SK-N-MC (cell line): Measurements from ENCODE around the gene PSTPIP2.

Experiments used
- DNase-seq: peaks from one replicate; pipeline ENCODE4 v3.0.0-alpha.2; 2011; ENCODE audit warnings: low read depth, low spot score
- H3K27ac ChIP-seq: fragments of 200-600 bp; sonication (generic); 2 replicates; pipeline ENCODE4 v1.5.1; 2016; ENCODE audit warnings: mixed run types
- H3K36me3 ChIP-seq: fragments of 200-600 bp; sonication (generic); 2 replicates; pipeline ENCODE4 v1.6.1; 2017; ENCODE audit warnings: antibody characterized with exemption, low read length, mixed read lengths; ENCODE audit not compliant: insufficient read depth
- H3K4me3 ChIP-seq: fragments of 200-600 bp; sonication (generic); 2 replicates; pipeline ENCODE4 v1.5.1; 2016
- H3K9ac ChIP-seq: fragments of 200-600 bp; sonication (generic); 2 replicates; pipeline ENCODE4 v1.8.0; 2017; ENCODE audit warnings: mixed run types, mixed read lengths; ENCODE audit not compliant: insufficient read length
- H3K9me3 ChIP-seq: fragments of 200-600 bp; sonication (generic); 2 replicates; pipeline ENCODE4 v1.6.1; 2017; ENCODE audit warnings: low read depth, mild to moderate bottlenecking, antibody characterized with exemption, low read length, moderate library complexity, mixed read lengths
- EZH2 ChIP-seq: fragments of 200-600 bp; sonication (generic); IDR thresholded peaks from one replicate; pipeline ENCODE4 v1.6.1; 2017; ENCODE audit warnings: antibody characterized with exemption
- FOXP2 ChIP-seq: optimal IDR thresholded peaks from 2 replicates; pipeline ENCODE3; 2011; ENCODE audit warnings: mild to moderate bottlenecking, moderate library complexity; ENCODE audit not compliant: insufficient read depth; ENCODE audit errors: extremely low read length, control extremely low read depth
- POLR2AphosphoS5 ChIP-seq: IDR thresholded peaks from 2 replicates; pipeline ENCODE4 v1.6.1; 2012; ENCODE audit warnings: mild to moderate bottlenecking, low read depth, low read length, borderline replicate concordance

The PSTPIP2 gene

GRCh38 chr18:46046688-46047087 lies 25.4 kb downstream of the PSTPIP2 start:
- no peak for DNase-seq
- Histone ChIP-seq H3K4me3 (no peak overlapping the region), H3K27ac (no peak overlapping the region), H3K36me3 (no peaks in the 10 kb centered on the region), H3K9ac (no peak overlapping the region), H3K9me3 (no peaks in the 10 kb centered on the region)
- no peak for TF ChIP-seq FOXP2
- no peak for TF ChIP-seq POLR2AphosphoS5
- TF ChIP-seq EZH2: no peak

GRCh38 chr18:46046126-46046525 lies 25.9 kb downstream of the PSTPIP2 start:
- Histone ChIP-seq H3K36me3 (no peaks in the 10 kb centered on the region), H3K9ac (no peak overlapping the region), H3K9me3 (no peaks in the 10 kb centered on the region), H3K27ac (no peak overlapping the region), H3K4me3 (no peak overlapping the region)
- no peak for DNase-seq
- TF ChIP-seq POLR2AphosphoS5: no peak
- no peak for TF ChIP-seq EZH2
- no peak for TF ChIP-seq FOXP2

GRCh38 chr18:46042571-46043123 lies 29.4 kb downstream of the PSTPIP2 start:
- no peaks in the 10 kb centered on the region for H3K9me3 ChIP-seq
- H3K36me3 ChIP-seq: no peaks in the 10 kb centered on the region
- no peak for DNase-seq
- no peak overlapping the region for H3K4me3 ChIP-seq
- H3K27ac ChIP-seq: no peak overlapping the region
- H3K9ac ChIP-seq: no peak overlapping the region
- no peak for TF ChIP-seq POLR2AphosphoS5

- DNase-seq: no peak
These were observed 31.3 kb downstream of the PSTPIP2 start for GRCh38 chr18:46040747-46041104.

GRCh38 chr18:46040033-46040746 lies 31.9 kb downstream of the PSTPIP2 start:
- no peak for DNase-seq
- no peaks in the 10 kb centered on the region for H3K9me3 ChIP-seq
- H3K9ac ChIP-seq: no peak overlapping the region
- H3K4me3 ChIP-seq: no peak overlapping the region
- H3K36me3 ChIP-seq: no peaks in the 10 kb centered on the region
- no peak overlapping the region for H3K27ac ChIP-seq
- TF ChIP-seq FOXP2 (no peak), EZH2 (no peak), POLR2AphosphoS5 (no peak)

More at GRCh38 chr18:46040747-46041104, 31.3 kb downstream of the PSTPIP2 start:
- no peaks in the 10 kb centered on the region for H3K36me3 ChIP-seq
- TF ChIP-seq FOXP2 (no peak), EZH2 (no peak), POLR2AphosphoS5 (no peak)
- no peaks in the 10 kb centered on the region for H3K9me3 ChIP-seq
- H3K9ac ChIP-seq: no peak overlapping the region
- H3K4me3 ChIP-seq: no peak overlapping the region
- H3K27ac ChIP-seq: no peak overlapping the region

GRCh38 chr18:46037512-46038305 lies 34.4 kb downstream of the PSTPIP2 start:
- H3K9ac ChIP-seq: no peak overlapping the region
- DNase-seq: no peak
- TF ChIP-seq EZH2: no peak
- TF ChIP-seq POLR2AphosphoS5: no peak
- no peak for TF ChIP-seq FOXP2

GRCh38 chr18:46035696-46036680 lies 36.1 kb downstream of the PSTPIP2 start:
- Histone ChIP-seq H3K9ac (no peak overlapping the region), H3K27ac (no peak overlapping the region), H3K36me3 (no peaks in the 10 kb centered on the region), H3K4me3 (no peak overlapping the region), H3K9me3 (no peaks in the 10 kb centered on the region)
- DNase-seq: no peak
- no peak for TF ChIP-seq POLR2AphosphoS5
- no peak for TF ChIP-seq EZH2
- TF ChIP-seq FOXP2: no peak

More at GRCh38 chr18:46037512-46038305, 34.4 kb downstream of the PSTPIP2 start:
- Histone ChIP-seq H3K27ac (no peak overlapping the region), H3K4me3 (no peak overlapping the region), H3K9me3 (no peaks in the 10 kb centered on the region), H3K36me3 (no peaks in the 10 kb centered on the region)
